ENCODE measurements around the gene HMGXB4.

Gene HMGXB4

GRCh38 chr22:35253946-35254345 is 3.3 kb upstream of the HMGXB4 start:
- in situ Hi-C loops (cut with HindIII; ENCODE audit: low sequenced_read_pairs), result no loop called here

- in situ Hi-C loops (cut with HindIII; ENCODE audit: low sequenced_read_pairs), result no loop called here
Measured at GRCh38 chr22:35257002-35257320, 332 bp upstream of the HMGXB4 start.

- in situ Hi-C loops (cut with HindIII; ENCODE audit: low sequenced_read_pairs), result no loop called here
Measured at GRCh38 chr22:35258191-35258988, 1.1 kb downstream of the HMGXB4 start.

- in situ Hi-C loops (cut with HindIII; ENCODE audit: low sequenced_read_pairs), result no loop called here
Measured at GRCh38 chr22:35264986-35265385, 7.7 kb downstream of the HMGXB4 start.

GRCh38 chr22:35266277-35266676 is 9.0 kb downstream of the HMGXB4 start:
- in situ Hi-C loops (cut with HindIII; ENCODE audit: low sequenced_read_pairs), result no loop called here

- in situ Hi-C loops (cut with HindIII; ENCODE audit: low sequenced_read_pairs), result no loop called here
Measured at GRCh38 chr22:35269630-35270029, 12.3 kb downstream of the HMGXB4 start.

GRCh38 chr22:35274154-35274871 is 17.0 kb downstream of the HMGXB4 start:
- in situ Hi-C loops (cut with HindIII; ENCODE audit: low sequenced_read_pairs), result no loop called here

- in situ Hi-C loops (cut with HindIII; ENCODE audit: low sequenced_read_pairs), result no loop called here
Measured at GRCh38 chr22:35275580-35275979, 18.3 kb downstream of the HMGXB4 start.

- in situ Hi-C loops (cut with HindIII; ENCODE audit: low sequenced_read_pairs), result no loop called here
Measured at GRCh38 chr22:35276019-35276418, 18.7 kb downstream of the HMGXB4 start.

- in situ Hi-C loops (cut with HindIII; ENCODE audit: low sequenced_read_pairs), result no loop called here
Measured at GRCh38 chr22:35288116-35288515, 30.8 kb downstream of the HMGXB4 start.

GRCh38 chr22:35292786-35293185 is 35.5 kb downstream of the HMGXB4 start:
- in situ Hi-C loops (cut with HindIII; ENCODE audit: low sequenced_read_pairs), result no loop called here

- in situ Hi-C loops (cut with HindIII; ENCODE audit: low sequenced_read_pairs), result no loop called here
Measured at GRCh38 chr22:35296051-35296450, 38.8 kb downstream of the HMGXB4 start.

GRCh38 chr22:35299217-35299672 is 42.0 kb downstream of the HMGXB4 start:
- in situ Hi-C loops (cut with HindIII; ENCODE audit: low sequenced_read_pairs), result no loop called here

GRCh38 chr22:35299673-35300499 is 42.6 kb downstream of the HMGXB4 start, which contains the start of gene TOM1:
Gene TOM1 (plus strand): TSS chr22:35299894. CDS start chr22:35299929, 35 bp downstream.
- in situ Hi-C loops (cut with HindIII; ENCODE audit: low sequenced_read_pairs), result no loop called here

- in situ Hi-C loops (cut with HindIII; ENCODE audit: low sequenced_read_pairs), result no loop called here
Measured at GRCh38 chr22:35301372-35301874, 44.1 kb downstream of the HMGXB4 start.

GRCh38 chr22:35303029-35303624 is 45.8 kb downstream of the HMGXB4 start:
- in situ Hi-C loops (cut with HindIII; ENCODE audit: low sequenced_read_pairs), result no loop called here

- in situ Hi-C loops (cut with HindIII; ENCODE audit: low sequenced_read_pairs), result no loop called here
Measured at GRCh38 chr22:35305525-35306070, 48.3 kb downstream of the HMGXB4 start.

GRCh38 chr22:35306350-35306967 is 49.2 kb downstream of the HMGXB4 start:
- in situ Hi-C loops (cut with HindIII; ENCODE audit: low sequenced_read_pairs), result no loop called here

GRCh38 chr22:35307372-35307771 is 50.1 kb downstream of the HMGXB4 start:
- in situ Hi-C loops (cut with HindIII; ENCODE audit: low sequenced_read_pairs), result no loop called here

- in situ Hi-C loops (cut with HindIII; ENCODE audit: low sequenced_read_pairs), result no loop called here
Measured at GRCh38 chr22:35307892-35308291, 50.6 kb downstream of the HMGXB4 start.
